K562 (cell line): Measurements from ENCODE around the gene STUM. TPM values are rescaled to one million over a fixed set of nuclear protein-coding genes. Genes with fewer than 3 reads are reported as not detected.

ENCODE experiments used
- ATAC-seq: fragments of 200-7000 bp; cut with Tn5 transposase; 3 replicates; pipeline ENCODE4 v1.9.1; 2020; ENCODE audit warnings: moderate library complexity
- BruUV-seq: library from RNA; stranded (reverse); fragments of 400-500 nt; replicated peaks from 2 replicates; lab custom pipeline; 2021; lab: Mats Ljungman, UMichigan
- CTCF ChIA-PET: fragments of 300-600 bp; formaldehyde crosslinking; extraction: SDS; loops from one replicate; lab custom pipeline; 2021; ENCODE audit warnings: low intra/inter-chr PET ratio; lab: Yijun Ruan, JAX
- POLR2A ChIA-PET: fragments of 300-600, 350-650 bp; sonication (Branson Sonifier 250); formaldehyde crosslinking; extraction: SDS; loops from one replicate; lab custom pipeline; 2021; ENCODE audit warnings: antibody characterized with exemption, inconsistent platforms; lab: Yijun Ruan, JAX
- DNase-seq, 4 experiments: peaks; one replicate each; pipeline versions ENCODE4 v3.0.0 to v3.0.0-alpha.2; 2011 to 2018; ENCODE audit warnings: low spot score in 3 of 4, mixed read lengths in 3 of 4; ENCODE audit errors: extremely low read depth in 1 of 4
- FAIRE-seq: peaks from 2 replicates; lab custom pipeline; 2011; peaks lifted over from hg19 to GRCh38; lab: Jason Lieb, UNC
- H2AFZ ChIP-seq: 2 replicates; pipeline ENCODE4 v1.6.0; 2011; ENCODE audit warnings: low read depth, low read length, control low read depth, inconsistent platforms
- H3K27ac ChIP-seq: fragments of 200-600 bp; 3 replicates; pipeline ENCODE4 v1.8.0; 2011; ENCODE audit warnings: low read depth, mild to moderate bottlenecking, control low read depth, inconsistent platforms, low read length, moderate library complexity, mixed read lengths; ENCODE audit errors: extremely low read depth
- H3K27me3 ChIP-seq, 2 experiments: fragments of 300-600 bp in 1 of 2; 2 replicates in 1 of 2; 3 replicates in 1 of 2; pipeline versions ENCODE4 v1.6.0 to v1.8.0; 2011; ENCODE audit warnings: inconsistent platforms in 2 of 2, low read length in 2 of 2, mild to moderate bottlenecking in 1 of 2, mixed read lengths in 1 of 2, moderate library complexity in 1 of 2; ENCODE audit not compliant: control insufficient read depth in 2 of 2, insufficient read depth in 2 of 2
- H3K36me3 ChIP-seq: fragments of 300-600 bp; 3 replicates; pipeline ENCODE4 v1.8.0; 2011; ENCODE audit warnings: mild to moderate bottlenecking, low read length, inconsistent platforms; ENCODE audit not compliant: control insufficient read depth, insufficient read depth
- H3K4me1 ChIP-seq, 2 experiments: fragments of 200-600 bp in 1 of 2; replicated peaks in 1 of 2; 2 replicates in 1 of 2; 3 replicates in 1 of 2; pipeline versions ENCODE4 v1.5.1 to v1.8.0; 2011; ENCODE audit warnings: inconsistent platforms in 2 of 2, low read length in 2 of 2, mild to moderate bottlenecking in 1 of 2, mixed read lengths in 1 of 2, moderate library complexity in 1 of 2; ENCODE audit not compliant: control insufficient read depth in 2 of 2, insufficient read depth in 2 of 2
- H3K4me2 ChIP-seq: 2 replicates; pipeline ENCODE4 v1.6.1; 2011; ENCODE audit warnings: low read length, control low read depth, inconsistent platforms, mixed read lengths; ENCODE audit not compliant: insufficient read depth
- H3K4me3 ChIP-seq: fragments of 200-600 bp; sonication (generic), shearing (Covaris generic); 2 replicates; pipeline ENCODE4 v1.5.1; 2016; ENCODE audit warnings: control low read depth, inconsistent platforms
- H3K79me2 ChIP-seq: fragments of 200-600 bp; 3 replicates; pipeline ENCODE4 v1.8.0; 2011; ENCODE audit warnings: low read length, inconsistent platforms; ENCODE audit not compliant: control insufficient read depth, insufficient read depth
- H3K9ac ChIP-seq, 2 experiments: 2 replicates each; pipeline versions ENCODE4 v1.6.0 to v1.6.1; 2011; ENCODE audit warnings: low read depth in 2 of 2, low read length in 2 of 2, control low read depth in 1 of 2, inconsistent platforms in 1 of 2, mild to moderate bottlenecking in 1 of 2, mixed read lengths in 1 of 2; ENCODE audit not compliant: insufficient read depth in 1 of 2
- H3K9me1 ChIP-seq: one replicate; pipeline ENCODE4 v1.6.0; 2011; ENCODE audit warnings: inconsistent platforms, mild to moderate bottlenecking, low read length, moderate library complexity; ENCODE audit not compliant: control insufficient read depth, insufficient read depth
- H3K9me3 ChIP-seq: replicated peaks from 2 replicates; pipeline ENCODE4 v1.5.1; 2011; ENCODE audit warnings: low read depth, low read length, inconsistent platforms; ENCODE audit not compliant: control insufficient read depth, insufficient read depth
- H4K20me1 ChIP-seq: replicated peaks from 2 replicates; pipeline ENCODE4 v1.6.1; 2011; ENCODE audit warnings: low read length, inconsistent platforms, mixed read lengths; ENCODE audit not compliant: control insufficient read depth, insufficient read depth
- BRF1 ChIP-seq: IDR thresholded peaks from 3 replicates; pipeline ENCODE4 v1.6.1; 2011; ENCODE audit warnings: borderline replicate concordance, mild to moderate bottlenecking; ENCODE audit not compliant: insufficient read length; ENCODE audit errors: extremely low read depth
- CHD2 ChIP-seq: IDR thresholded peaks from 2 replicates; pipeline ENCODE4 v1.6.1; 2011; ENCODE audit warnings: low read depth, low read length
- HMBOX1 ChIP-seq: sonication (generic); IDR thresholded peaks from 2 replicates; pipeline ENCODE4 v1.6.1; 2016
- JUND ChIP-seq, 2 experiments: IDR thresholded peaks; 2 replicates in 1 of 2; 3 replicates in 1 of 2; pipeline ENCODE4 v1.6.1; 2011; ENCODE audit warnings: borderline replicate concordance in 2 of 2, low read depth in 2 of 2, low read length in 2 of 2, improper control_type of control experiment in 1 of 2, missing biosample characterization in 1 of 2, missing genetic modification characterization in 1 of 2, missing genetic modification reagents in 1 of 2
- MAFK ChIP-seq: IDR thresholded peaks from 2 replicates; pipeline ENCODE4 v1.6.1; 2011; ENCODE audit warnings: low read length, improper control_type of control experiment
- NFIX ChIP-seq: fragments of 250-450 bp; sonication (Bioruptor Pico); IDR thresholded peaks from 2 replicates; pipeline ENCODE4 v1.4.0; 2020; ENCODE audit warnings: low read depth, mild to moderate bottlenecking, moderate library complexity
- NFXL1 ChIP-seq: fragments of 450-650 bp; formaldehyde crosslinking; IDR thresholded peaks from 2 replicates; pipeline ENCODE4 v1.4.0; 2021; ENCODE audit warnings: mild to moderate bottlenecking
- NR2C2 ChIP-seq, 2 experiments: fragments of 200-800 bp in 1 of 2; sonication (Bioruptor generic) in 1 of 2; sonication (generic) in 1 of 2; formaldehyde crosslinking in 1 of 2; IDR thresholded peaks; 2 replicates each; pipeline versions ENCODE4 v1.6.1 to v1.8.0; 2016 to 2022; ENCODE audit warnings: mild to moderate bottlenecking in 1 of 2, missing compliant biosample characterization in 1 of 2, missing genetic modification characterization in 1 of 2, missing genetic modification reagents in 1 of 2
- PML ChIP-seq: IDR thresholded peaks from 2 replicates; pipeline ENCODE4 v1.6.1; 2012; ENCODE audit warnings: low read length, inconsistent platforms
- SMAD1 ChIP-seq: fragments of 150-350 bp; IDR thresholded peaks from 2 replicates; pipeline ENCODE4 v1.6.1; 2014; ENCODE audit warnings: low read length, low read depth; ENCODE audit not compliant: partially characterized antibody
- TBP ChIP-seq: optimal IDR thresholded peaks from 2 replicates; pipeline ENCODE3; 2011; ENCODE audit warnings: low read depth, low read length, improper control_type of control experiment
- ZC3H11A ChIP-seq: IDR thresholded peaks from 2 replicates; pipeline ENCODE4 v1.6.1; 2012; ENCODE audit warnings: low read depth, low read length, improper control_type of control experiment
- ZNF121 ChIP-seq: sonication (generic); formaldehyde crosslinking; conservative IDR thresholded peaks from 2 replicates; pipeline ENCODE4 v1.8.0; 2022; ENCODE audit warnings: missing genetic modification reagents
- WGBS: fragments of 100-300 bp; shearing (Covaris generic); methylation state at CpG from one replicate; pipeline ENCODE4 v1.1.6; 2016; ENCODE audit warnings: low coverage, mixed read lengths; ENCODE audit not compliant: insufficient coverage; ENCODE audit errors: missing lambda C conversion rate; 5-methylcytosine and 5-hydroxymethylcytosine counted together
- in situ Hi-C: fragments of 300-500 bp; cut with MboI; formaldehyde crosslinking; loops from 4 replicates; pipeline ENCODE4 v1.15.0; 2018; ENCODE audit warnings: inconsistent platforms, mixed read lengths
- intact Hi-C: fragments of 100-400 bp; cut with micrococcal nuclease; formaldehyde crosslinking; loops from 2 replicates; pipeline ENCODE4 v1.14.2; 2022
- polyA plus RNA-seq, 8 experiments: library from polyadenylated mRNA; depleted of rRNA in 4 of 8; stranded (reverse) in 5 of 8; unstranded in 3 of 8; fragments of >200 nt; fragmentation: Nextera tagmentation in 2 of 8; fragmentation: Illumina TruSeq in 1 of 8; extraction: Ambion mirVana in 2 of 8; extraction: Trizol in 1 of 8; gene quantifications; 2 replicates each; pipeline versions ENCODE4 v1.2.1 to v1.2.3, GENCODE V29; 2011 to 2014; ENCODE audit warnings: inconsistent platforms in 1 of 8, missing spikeins in 1 of 8
- total RNA-seq, 7 experiments: library from RNA; depleted of rRNA in 6 of 7; stranded (reverse); fragments of >200 nt in 6 of 7; fragmentation: Illumina TruSeq in 2 of 7; extraction: Trizol in 2 of 7; gene quantifications; 2 replicates each; pipeline versions ENCODE4 v1.2.1 to v1.2.3, GENCODE V29; 2011 to 2021; ENCODE audit warnings: low replicate concordance in 1 of 7
- TF ChIP-seq, protein P1 (sequence below): fragments of 250-450 bp; sonication (Bioruptor Pico); IDR thresholded peaks from 2 replicates; pipeline ENCODE4 v1.4.0; 2020; ENCODE audit warnings: mild to moderate bottlenecking, moderate library complexity
- TF ChIP-seq, protein P2 (sequence below): fragments of 450-650 bp; IDR thresholded peaks from 2 replicates; pipeline ENCODE4 v1.6.1; 2016; ENCODE audit warnings: antibody characterized with exemption

The STUM gene
- total and polyA plus RNA-seq, 9 of the 15 experiments (the other 6 are each of a cell fraction or from before 2014, with no cell fraction given): not detected

DNA sequence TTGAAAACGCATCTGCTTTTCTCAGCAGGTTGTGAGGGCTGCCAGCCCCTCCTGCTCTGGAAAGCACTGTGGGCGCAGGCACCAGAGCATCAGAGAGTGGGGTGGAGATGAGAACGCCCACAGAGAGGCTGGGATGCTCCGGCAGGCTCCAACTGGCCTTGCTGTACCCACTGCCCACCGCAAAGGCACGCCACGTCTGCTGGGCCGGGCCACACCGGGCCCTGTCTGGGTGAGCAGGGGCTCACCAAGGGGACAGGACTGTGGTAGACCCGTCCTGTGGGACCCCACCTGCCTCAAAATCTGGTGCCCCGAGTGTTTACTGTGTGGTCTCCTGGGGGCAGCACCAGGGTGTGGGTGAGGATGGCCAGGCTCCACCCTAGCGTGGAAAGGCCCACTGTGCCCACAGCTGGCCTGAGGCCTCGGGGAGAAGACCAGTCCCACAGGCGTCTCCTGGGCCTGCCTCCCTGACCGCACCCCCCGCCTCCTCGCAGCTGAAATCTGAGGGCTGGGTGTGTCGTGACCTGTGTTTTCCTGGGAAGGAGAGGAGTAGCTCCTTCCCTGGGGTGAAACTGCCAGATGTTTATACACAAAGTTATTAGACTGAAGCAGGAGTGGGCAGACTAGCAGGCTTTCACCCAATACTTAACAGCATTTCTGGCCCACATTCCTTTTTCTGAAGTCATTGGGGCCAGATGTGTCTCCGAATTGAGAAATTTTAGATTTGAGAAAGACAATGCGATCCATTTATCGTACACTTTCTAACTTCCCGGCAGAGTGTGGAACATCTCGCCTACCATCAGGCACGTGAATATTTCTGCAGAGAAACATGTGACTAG, 53.8 kb downstream of the STUM start:
- H3K27me3 ChIP-seq: peaks cover 57 to 88% of the 10 kb centered on the region in 2 experiments
- BruUV-seq: no TSS peak
- TF ChIP-seq PML (no peak), CHD2 (no peak), MAFK (no peak), ZNF121 (CRISPR knock-in tag) (no peak), TBP (no peak), JUND (IDR thresholded peaks at IDR 0.05; ENCODE audit: borderline replicate concordance, low read depth, low read length) (no peak), JUND (tag; IDR thresholded peaks at IDR 0.05; ENCODE audit: borderline replicate concordance, low read depth, low read length) (no peak), NFXL1 (no peak), BRF1 (no peak), HMBOX1 (no peak), SMAD1 (no peak), NR2C2 (CRISPR knock-in tag; IDR thresholded peaks at IDR 0.05) (no peak), NR2C2 (tag; IDR thresholded peaks at IDR 0.05) (no peak), NFIX (no peak), ZC3H11A (no peak)
- TF ChIP-seq, protein P1, sequence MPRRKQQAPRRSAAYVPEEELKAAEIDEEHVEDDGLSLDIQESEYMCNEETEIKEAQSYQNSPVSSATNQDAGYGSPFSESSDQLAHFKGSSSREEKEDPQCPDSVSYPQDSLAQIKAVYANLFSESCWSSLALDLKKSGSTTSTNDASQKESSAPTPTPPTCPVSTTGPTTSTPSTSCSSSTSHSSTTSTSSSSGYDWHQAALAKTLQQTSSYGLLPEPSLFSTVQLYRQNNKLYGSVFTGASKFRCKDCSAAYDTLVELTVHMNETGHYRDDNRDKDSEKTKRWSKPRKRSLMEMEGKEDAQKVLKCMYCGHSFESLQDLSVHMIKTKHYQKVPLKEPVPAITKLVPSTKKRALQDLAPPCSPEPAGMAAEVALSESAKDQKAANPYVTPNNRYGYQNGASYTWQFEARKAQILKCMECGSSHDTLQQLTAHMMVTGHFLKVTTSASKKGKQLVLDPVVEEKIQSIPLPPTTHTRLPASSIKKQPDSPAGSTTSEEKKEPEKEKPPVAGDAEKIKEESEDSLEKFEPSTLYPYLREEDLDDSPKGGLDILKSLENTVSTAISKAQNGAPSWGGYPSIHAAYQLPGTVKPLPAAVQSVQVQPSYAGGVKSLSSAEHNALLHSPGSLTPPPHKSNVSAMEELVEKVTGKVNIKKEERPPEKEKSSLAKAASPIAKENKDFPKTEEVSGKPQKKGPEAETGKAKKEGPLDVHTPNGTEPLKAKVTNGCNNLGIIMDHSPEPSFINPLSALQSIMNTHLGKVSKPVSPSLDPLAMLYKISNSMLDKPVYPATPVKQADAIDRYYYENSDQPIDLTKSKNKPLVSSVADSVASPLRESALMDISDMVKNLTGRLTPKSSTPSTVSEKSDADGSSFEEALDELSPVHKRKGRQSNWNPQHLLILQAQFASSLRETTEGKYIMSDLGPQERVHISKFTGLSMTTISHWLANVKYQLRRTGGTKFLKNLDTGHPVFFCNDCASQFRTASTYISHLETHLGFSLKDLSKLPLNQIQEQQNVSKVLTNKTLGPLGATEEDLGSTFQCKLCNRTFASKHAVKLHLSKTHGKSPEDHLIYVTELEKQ (CRISPR knock-in tag): no peak
- TF ChIP-seq, protein P2, sequence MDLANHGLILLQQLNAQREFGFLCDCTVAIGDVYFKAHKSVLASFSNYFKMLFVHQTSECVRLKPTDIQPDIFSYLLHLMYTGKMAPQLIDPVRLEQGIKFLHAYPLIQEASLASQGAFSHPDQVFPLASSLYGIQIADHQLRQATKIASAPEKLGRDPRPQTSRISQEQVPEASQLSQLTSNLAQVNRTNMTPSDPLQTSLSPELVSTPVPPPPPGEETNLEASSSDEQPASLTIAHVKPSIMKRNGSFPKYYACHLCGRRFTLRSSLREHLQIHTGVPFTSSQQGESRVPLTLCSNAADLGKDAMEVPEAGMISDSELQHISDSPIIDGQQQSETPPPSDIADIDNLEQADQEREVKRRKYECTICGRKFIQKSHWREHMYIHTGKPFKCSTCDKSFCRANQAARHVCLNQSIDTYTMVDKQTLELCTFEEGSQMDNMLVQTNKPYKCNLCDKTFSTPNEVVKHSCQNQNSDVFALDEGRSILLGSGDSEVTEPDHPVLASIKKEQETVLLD: no peak

More for the DNA sequence above, 53.8 kb downstream of the STUM start:
- POLR2A ChIA-PET: interaction anchor here (0.6 to 1.4 kb wide), 2 partner anchors 16 to 66 kb away, joined by 3 to 4 read pairs; no protein-coding TSS in a partner anchor
- Histone ChIP-seq H3K27ac (no peak overlapping the region), H3K79me2 (no peaks in the 10 kb centered on the region), H3K4me1 (peaks cover 0 to 5% of the 10 kb centered on the region in 2 experiments; a peak in 1 of 5 replicates), H3K4me3 (no peak overlapping the region), H3K9me1 (no peaks in the 10 kb centered on the region), H3K9ac (no peak overlapping the region), H3K4me2 (no peak overlapping the region), H3K36me3 (no peaks in the 10 kb centered on the region), H3K9me3 (no peaks in the 10 kb centered on the region), H4K20me1 (no peaks in the 10 kb centered on the region), H2AFZ (no peak overlapping the region)
- ATAC-seq (no peak), FAIRE-seq (no peak), DNase-seq (no peak)
- CTCF ChIA-PET: no interaction called here
- intact Hi-C loops: loop anchor here (10.0 kb wide), 1 partner anchor 478 kb away; no protein-coding TSS in a partner anchor
- in situ Hi-C loops: no loop called here
- 9% methylated on average over 22 of the region's 24 CpGs for WGBS
